Loucy (cell line): ENCODE results near the gene ADO.

Experiments used
- H2AFZ ChIP-seq: fragments of 200-600 bp; sonication (generic); 2 replicates; pipeline ENCODE4 v1.6.0; 2016; ENCODE audit warnings: antibody characterized with exemption, mild to moderate bottlenecking, low read length, moderate library complexity
- H3F3A ChIP-seq: fragments of 200-600 bp; 2 replicates; pipeline ENCODE4 v1.6.0; 2016; ENCODE audit warnings: antibody characterized with exemption, low read depth, mild to moderate bottlenecking
- H3K27me3 ChIP-seq: fragments of 200-600 bp; sonication (generic); 2 replicates; pipeline ENCODE4 v1.6.1; 2014; ENCODE audit warnings: low read length, mild to moderate bottlenecking; ENCODE audit not compliant: insufficient read depth, poor library complexity, severe bottlenecking
- H3K36me3 ChIP-seq: fragments of 200-600 bp; sonication (generic); 2 replicates; pipeline ENCODE4 v1.6.1; 2016; ENCODE audit warnings: low read length; ENCODE audit not compliant: insufficient read depth
- H3K4me1 ChIP-seq: fragments of 200-600 bp; sonication (generic); 2 replicates; pipeline ENCODE4 v1.5.1; 2014; ENCODE audit warnings: low read length, mild to moderate bottlenecking; ENCODE audit not compliant: insufficient read depth, poor library complexity, severe bottlenecking
- H3K4me2 ChIP-seq: fragments of 200-600 bp; sonication (generic); 2 replicates; pipeline ENCODE4 v1.6.0; 2014; ENCODE audit warnings: antibody characterized with exemption, low read length, low read depth, mild to moderate bottlenecking; ENCODE audit not compliant: poor library complexity, severe bottlenecking
- H3K4me3 ChIP-seq: fragments of 200-600 bp; sonication (generic); 2 replicates; pipeline ENCODE4 v1.5.1; 2014; ENCODE audit warnings: low read length, mild to moderate bottlenecking, mixed read lengths; ENCODE audit not compliant: poor library complexity, severe bottlenecking
- H3K79me2 ChIP-seq: fragments of 200-600 bp; sonication (generic); 2 replicates; pipeline ENCODE4 v1.6.1; 2014; ENCODE audit warnings: low read length; ENCODE audit not compliant: insufficient read depth
- H3K9ac ChIP-seq: fragments of 200-600 bp; sonication (generic); 2 replicates; pipeline ENCODE4 v1.6.0; 2014; ENCODE audit warnings: mild to moderate bottlenecking, low read depth, low read length, moderate library complexity; ENCODE audit not compliant: poor library complexity, severe bottlenecking
- H3K9me2 ChIP-seq: fragments of 200-600 bp; sonication (generic); replicated peaks from 2 replicates; pipeline ENCODE4 v1.6.1; 2016; ENCODE audit warnings: low read depth, low read length, mixed read lengths
- H3K9me3 ChIP-seq: fragments of 200-600 bp; sonication (generic); 2 replicates; pipeline ENCODE4 v1.6.1; 2014; ENCODE audit warnings: mild to moderate bottlenecking, antibody characterized with exemption, low read length, low read depth; ENCODE audit not compliant: insufficient read depth
- H4K20me1 ChIP-seq: fragments of 200-600 bp; sonication (generic); 2 replicates; pipeline ENCODE4 v1.6.0; 2014; ENCODE audit warnings: antibody characterized with exemption, low read length, mild to moderate bottlenecking; ENCODE audit not compliant: insufficient read depth, poor library complexity, severe bottlenecking
- CTCF ChIP-seq: fragments of 200-600 bp; sonication (generic); conservative IDR thresholded peaks from 2 replicates; pipeline ENCODE4 v1.5.1; 2014; ENCODE audit warnings: mild to moderate bottlenecking, antibody characterized with exemption, low read length
- EZH2phosphoT487 ChIP-seq: fragments of 200-600 bp; IDR thresholded peaks from 2 replicates; pipeline ENCODE4 v1.6.1; 2018; ENCODE audit warnings: antibody characterized with exemption, mild to moderate bottlenecking, moderate library complexity, borderline replicate concordance

Gene ADO

GRCh38 chr10:62805231-62806099 lies 945 bp downstream of the ADO start:
- H2AFZ ChIP-seq = peak overlapping the region; percentile 87
- peaks cover 18% of the 10 kb centered on the region for H3K27me3 ChIP-seq
- no peaks in the 10 kb centered on the region for H3F3A ChIP-seq
- no peak for TF ChIP-seq CTCF
- no peak for TF ChIP-seq EZH2phosphoT487
- no peaks in the 10 kb centered on the region for H3K9me2 ChIP-seq
- no peaks in the 10 kb centered on the region for H3K36me3 ChIP-seq
- H3K4me3 ChIP-seq = peak overlapping the region; percentile 82
- H4K20me1 ChIP-seq = peaks cover 48% of the 10 kb centered on the region
- peak overlapping the region; percentile 98 for H3K4me2 ChIP-seq
- peaks cover 35% of the 10 kb centered on the region for H3K4me1 ChIP-seq
- H3K9me3 ChIP-seq = no peaks in the 10 kb centered on the region
- H3K9ac ChIP-seq = peak overlapping the region; percentile 85
- H3K79me2 ChIP-seq = peaks cover 42% of the 10 kb centered on the region

GRCh38 chr10:62806251-62806650 lies 1.7 kb downstream of the ADO start:
- Histone ChIP-seq H3K9me3 (no peaks in the 10 kb centered on the region), H3K36me3 (no peaks in the 10 kb centered on the region), H3K4me1 (peaks cover 35% of the 10 kb centered on the region), H3K9me2 (no peaks in the 10 kb centered on the region), H3F3A (no peaks in the 10 kb centered on the region), H3K79me2 (peaks cover 42% of the 10 kb centered on the region), H3K4me3 (peak overlapping the region; percentile 82), H4K20me1 (peaks cover 51% of the 10 kb centered on the region), H3K27me3 (peaks cover 10% of the 10 kb centered on the region), H2AFZ (no peak overlapping the region), H3K9ac (peak overlapping the region; percentile 85), H3K4me2 (peak overlapping the region; percentile 98)
- TF ChIP-seq CTCF (no peak), EZH2phosphoT487 (no peak)

- Histone ChIP-seq H2AFZ (no peak overlapping the region), H4K20me1 (peaks cover 47% of the 10 kb centered on the region), H3K4me1 (peaks cover 30% of the 10 kb centered on the region), H3K27me3 (no peaks in the 10 kb centered on the region), H3K4me3 (no peak overlapping the region), H3K9me3 (no peaks in the 10 kb centered on the region), H3K4me2 (no peak overlapping the region), H3K9me2 (no peaks in the 10 kb centered on the region), H3K9ac (no peak overlapping the region), H3K36me3 (no peaks in the 10 kb centered on the region), H3F3A (no peaks in the 10 kb centered on the region), H3K79me2 (peaks cover 38% of the 10 kb centered on the region)
- no peak for TF ChIP-seq CTCF
Measured at GRCh38 chr10:62810156-62810902, 5.8 kb downstream of the ADO start.
